GM18508 (cell line): ENCODE results near the gene TNFRSF17.
"Not testable (repeated sequence)": the region's sequence is repeated elsewhere in the genome, so short reads cannot be mapped to it uniquely, and the experiment has no call there.

ENCODE experiments used
- ATAC-seq: cut with Tn5 transposase; IDR thresholded peaks from one replicate; pipeline ENCODE4 v1.9.1; 2021; ENCODE audit warnings: moderate number of reproducible peaks; ENCODE audit not compliant: insufficient read depth, unreplicated experiment

TNFRSF17 gene

GRCh38 chr16:11964761-11965551, at the start of gene TNFRSF17:
Gene TNFRSF17, plus strand, starts transcription at chr16:11965210. Its CDS starts 115 bp downstream, at chr16:11965325.
- ATAC-seq = peak; percentile 45

- ATAC-seq = peak; percentile 54
Observed at GRCh38 chr16:11915644-11916523, 49.1 kb upstream of the TNFRSF17 start, which contains the start of gene GSPT1. Gene GSPT1, minus strand, starts transcription at chr16:11915956. Its CDS starts 236 bp downstream, at chr16:11915720.

- no peak for ATAC-seq
Observed at GRCh38 chr16:11916524-11917285, 48.3 kb upstream of the TNFRSF17 start.

GRCh38 chr16:11924046-11924445, 41.0 kb upstream of the TNFRSF17 start:
- ATAC-seq = not testable (repeated sequence)

GRCh38 chr16:11927350-11927749, 37.7 kb upstream of the TNFRSF17 start:
- ATAC-seq = not testable (repeated sequence)

GRCh38 chr16:11941945-11942344, 23.1 kb upstream of the TNFRSF17 start, which contains the start of gene NPIPB2:
Gene NPIPB2, minus strand, starts transcription at chr16:11942045. Its CDS starts 0 bp downstream, at chr16:11942045.
- not testable (repeated sequence) for ATAC-seq

GRCh38 chr16:11946433-11946832, 18.6 kb upstream of the TNFRSF17 start:
- no peak for ATAC-seq

GRCh38 chr16:11948819-11949218, 16.2 kb upstream of the TNFRSF17 start:
- ATAC-seq = no peak

- ATAC-seq = no peak
Observed at GRCh38 chr16:11949527-11949926, 15.5 kb upstream of the TNFRSF17 start.

GRCh38 chr16:11950388-11950787, 14.6 kb upstream of the TNFRSF17 start:
- ATAC-seq = no peak

GRCh38 chr16:11953576-11953975, 11.4 kb upstream of the TNFRSF17 start:
- not testable (repeated sequence) for ATAC-seq

GRCh38 chr16:11955713-11956123, 9.3 kb upstream of the TNFRSF17 start:
- no peak for ATAC-seq

GRCh38 chr16:11956558-11956957, 8.5 kb upstream of the TNFRSF17 start:
- no peak for ATAC-seq

GRCh38 chr16:11957591-11958395, 7.2 kb upstream of the TNFRSF17 start:
- ATAC-seq = no peak

GRCh38 chr16:11962457-11962856, 2.6 kb upstream of the TNFRSF17 start:
- not testable (repeated sequence) for ATAC-seq

- not testable (repeated sequence) for ATAC-seq
Observed at GRCh38 chr16:11962978-11963377, 2.0 kb upstream of the TNFRSF17 start.

GRCh38 chr16:11963706-11964105, 1.3 kb upstream of the TNFRSF17 start:
- no peak for ATAC-seq

GRCh38 chr16:11966173-11966572, 1.2 kb downstream of the TNFRSF17 start:
- ATAC-seq = no peak

GRCh38 chr16:11967195-11967911, 2.3 kb downstream of the TNFRSF17 start:
- ATAC-seq = no peak
